Keratinocyte (primary cell): ENCODE results near the gene PRR22.

Source experiments
- CTCF ChIP-seq, 3 experiments: IDR thresholded peaks in 1 of 3; conservative IDR thresholded peaks in 1 of 3; optimal IDR thresholded peaks in 1 of 3; 2 replicates in 2 of 3; 3 replicates in 1 of 3; pipeline versions ENCODE3 to v1.5.1; 2011; ENCODE audit warnings: low read length in 3 of 3, mild to moderate bottlenecking in 3 of 3, moderate library complexity in 2 of 3, control low read depth in 1 of 3, inconsistent platforms in 1 of 3; ENCODE audit not compliant: insufficient read depth in 2 of 3; ENCODE audit errors: extremely low read depth in 1 of 3
- EZH2 ChIP-seq: IDR thresholded peaks from one replicate; pipeline ENCODE4 v1.6.1; 2012; ENCODE audit warnings: inconsistent platforms, mild to moderate bottlenecking, low read length, moderate library complexity

GRCh38 chr19:5828661-5829566 is 44.4 kb upstream of the PRR22 start:
- TF ChIP-seq CTCF (optimal IDR thresholded peaks at IDR 0.05 in 1 of 3, IDR thresholded peaks at IDR 0.05 in 1 of 3, conservative IDR thresholded peaks at IDR 0.05 in 1 of 3; ENCODE audit: extremely low read depth in 1 of 3, insufficient read depth in 2 of 3, low read length in 3 of 3) (no peak), EZH2 (no peak)
